ENCODE results near the gene SEC62. TPM values are rescaled to one million over a fixed set of nuclear protein-coding genes. Genes with fewer than 3 reads are reported as not detected.
A peak's percentile ranks its signal among the peaks of the same experiment; 100 is the strongest.

Gene SEC62
- total RNA-seq, 3 donors from 2014 or later, result 55.1 to 101 (median 56.1) TPM

DNA sequence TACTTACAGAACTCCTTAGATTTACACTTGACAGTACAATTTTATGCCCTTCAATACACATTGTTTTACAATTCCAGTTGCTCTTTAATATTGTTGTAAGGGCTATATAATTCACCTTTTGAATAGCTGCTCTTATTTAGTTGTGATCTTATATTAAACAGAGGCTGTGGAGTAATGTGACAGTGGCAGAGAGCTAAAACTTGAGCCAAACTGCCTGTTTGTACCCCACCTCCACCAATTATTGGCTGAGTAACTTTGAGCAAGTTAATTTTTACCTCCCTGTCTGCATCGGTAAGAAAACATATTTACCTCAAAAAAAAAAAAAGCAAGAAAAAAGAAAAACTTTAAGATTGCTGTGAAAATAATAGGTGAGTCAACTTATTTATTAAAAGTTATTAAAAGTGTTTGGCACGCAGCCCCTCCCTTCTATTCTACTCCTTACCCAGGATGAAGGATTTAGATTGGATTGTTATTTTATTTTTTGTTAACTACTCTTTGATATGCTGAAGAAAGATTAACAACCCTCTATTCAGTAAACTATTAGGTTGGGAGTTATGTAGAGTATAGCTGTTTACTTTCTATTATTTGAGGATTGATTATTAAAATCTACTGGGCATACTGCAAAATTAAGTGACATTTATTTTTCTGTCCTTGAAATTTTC lies 1.7 kb downstream of the SEC62 start:
- no peak for DNase-seq (ENCODE audit: low spot score in 2 of 2)
- no peaks in the 10 kb centered on the region for H3K9me3 ChIP-seq
- no peaks in the 10 kb centered on the region for H3K36me3 ChIP-seq
- H3K4me3 ChIP-seq, result peak overlapping the region; percentile 79 to 96 (median 93)
- H3K27ac ChIP-seq, result no peak overlapping the region
- intact Hi-C loops (cut with DNase I; ENCODE audit: low total_unique reads), result no loop called here
- H3K4me1 ChIP-seq, result peaks cover 0 to 5% of the 10 kb centered on the region in 2 donors
- TF ChIP-seq POLR2AphosphoS5 (IDR thresholded peaks at IDR 0.05), result no peak
- TF ChIP-seq POLR2A (IDR thresholded peaks at IDR 0.05), result no peak
- TF ChIP-seq, protein P1, sequence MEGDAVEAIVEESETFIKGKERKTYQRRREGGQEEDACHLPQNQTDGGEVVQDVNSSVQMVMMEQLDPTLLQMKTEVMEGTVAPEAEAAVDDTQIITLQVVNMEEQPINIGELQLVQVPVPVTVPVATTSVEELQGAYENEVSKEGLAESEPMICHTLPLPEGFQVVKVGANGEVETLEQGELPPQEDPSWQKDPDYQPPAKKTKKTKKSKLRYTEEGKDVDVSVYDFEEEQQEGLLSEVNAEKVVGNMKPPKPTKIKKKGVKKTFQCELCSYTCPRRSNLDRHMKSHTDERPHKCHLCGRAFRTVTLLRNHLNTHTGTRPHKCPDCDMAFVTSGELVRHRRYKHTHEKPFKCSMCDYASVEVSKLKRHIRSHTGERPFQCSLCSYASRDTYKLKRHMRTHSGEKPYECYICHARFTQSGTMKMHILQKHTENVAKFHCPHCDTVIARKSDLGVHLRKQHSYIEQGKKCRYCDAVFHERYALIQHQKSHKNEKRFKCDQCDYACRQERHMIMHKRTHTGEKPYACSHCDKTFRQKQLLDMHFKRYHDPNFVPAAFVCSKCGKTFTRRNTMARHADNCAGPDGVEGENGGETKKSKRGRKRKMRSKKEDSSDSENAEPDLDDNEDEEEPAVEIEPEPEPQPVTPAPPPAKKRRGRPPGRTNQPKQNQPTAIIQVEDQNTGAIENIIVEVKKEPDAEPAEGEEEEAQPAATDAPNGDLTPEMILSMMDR (IDR thresholded peaks at IDR 0.05), result no peak
- no peaks in the 10 kb centered on the region for H3K27me3 ChIP-seq

DNA sequence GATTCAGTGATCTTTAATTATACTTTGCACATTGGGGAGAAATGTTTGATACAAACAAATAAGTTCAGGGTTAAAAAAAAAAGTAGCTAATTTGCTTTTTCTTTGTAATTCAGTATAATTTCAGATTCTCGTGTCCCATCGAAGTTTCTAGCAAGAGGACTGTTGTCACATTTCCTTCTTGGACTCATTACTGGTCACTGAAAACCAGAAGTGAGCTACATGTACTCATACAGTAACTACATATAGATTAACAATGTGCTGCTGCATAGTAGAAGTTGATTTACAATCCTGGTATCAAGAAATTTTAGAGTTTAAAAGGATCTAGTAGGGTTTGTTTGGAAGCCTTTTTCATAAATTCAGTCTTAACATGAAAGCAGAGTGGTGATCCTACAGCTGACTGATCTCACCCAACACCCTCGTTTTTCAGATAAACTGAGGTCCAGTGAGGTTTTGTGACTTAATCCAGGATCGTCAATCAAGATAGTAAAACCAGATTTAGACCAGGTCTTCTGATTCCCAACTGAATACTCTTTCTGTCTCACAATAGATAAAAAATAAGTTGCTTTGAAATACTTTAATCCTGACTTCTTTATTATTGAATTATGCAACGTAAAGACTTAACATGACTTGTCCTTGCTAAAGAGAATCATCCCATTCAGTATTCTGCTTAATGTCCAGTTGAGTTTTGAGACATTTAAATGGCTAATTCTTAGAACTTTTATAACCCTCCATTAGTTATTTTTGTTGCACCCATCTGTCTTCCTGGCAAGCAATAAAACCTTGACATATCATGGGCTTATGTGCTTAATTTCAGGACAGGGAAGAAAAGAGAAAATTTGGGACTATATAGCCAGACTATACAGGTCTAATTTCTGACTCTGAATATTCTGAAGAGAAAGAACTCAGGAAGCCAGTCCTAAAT lies 2.8 kb downstream of the SEC62 start:
- no peak for DNase-seq (ENCODE audit: low spot score in 2 of 2)
- Histone ChIP-seq H3K36me3 (no peaks in the 10 kb centered on the region), H3K4me3 (no peak overlapping the region), H3K27ac (no peak overlapping the region), H3K9me3 (no peaks in the 10 kb centered on the region), H3K4me1 (peaks cover 0 to 5% of the 10 kb centered on the region in 2 donors), H3K27me3 (no peaks in the 10 kb centered on the region)
- intact Hi-C loops (cut with DNase I; ENCODE audit: low total_unique reads), result no loop called here
- TF ChIP-seq POLR2A (IDR thresholded peaks at IDR 0.05) (no peak), POLR2AphosphoS5 (IDR thresholded peaks at IDR 0.05) (no peak)
- TF ChIP-seq, protein P1 (IDR thresholded peaks at IDR 0.05), result no peak

DNA sequence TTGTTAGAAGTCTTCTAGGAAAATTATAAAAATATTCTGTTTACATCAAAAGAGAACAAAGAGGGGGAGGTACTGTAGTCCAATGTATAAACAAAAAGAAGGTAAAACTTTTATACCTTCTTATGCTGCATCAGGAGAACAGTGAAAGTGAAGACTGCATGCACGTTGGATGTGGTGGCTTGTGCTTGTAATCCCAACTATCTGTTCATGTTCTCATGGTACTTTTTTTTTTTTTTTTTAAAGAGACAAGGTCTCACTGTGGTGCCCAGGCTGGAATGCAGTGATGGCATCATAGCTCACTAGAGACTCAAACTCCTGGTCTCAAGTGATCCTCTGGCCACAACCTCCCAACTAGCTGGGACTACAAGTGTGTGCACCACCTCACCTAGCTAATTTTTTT lies 4.2 kb downstream of the SEC62 start:
- H3K4me1 ChIP-seq, result peaks cover 0 to 5% of the 10 kb centered on the region in 2 donors
- intact Hi-C loops (cut with DNase I; ENCODE audit: low total_unique reads), result no loop called here

DNA sequence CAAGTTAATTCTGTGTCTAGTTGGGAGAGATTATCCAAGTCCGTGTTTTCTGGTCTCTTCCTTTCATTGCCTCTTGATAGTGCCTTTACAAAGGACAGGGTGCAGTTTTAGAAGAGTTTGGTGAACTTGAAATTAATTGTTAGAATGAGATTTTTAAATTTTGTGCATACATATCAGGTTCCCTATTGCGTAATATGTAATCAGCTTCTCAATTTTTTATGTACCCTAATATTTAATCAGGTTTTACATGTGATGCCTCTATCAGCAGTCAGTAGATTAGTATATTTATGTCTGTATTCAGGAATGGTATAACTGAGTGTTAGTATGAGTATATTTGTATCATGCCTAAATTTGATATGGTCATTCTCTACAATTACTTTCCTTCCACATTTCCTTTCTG lies 4.9 kb downstream of the SEC62 start:
- Histone ChIP-seq H3K4me1 (peaks cover 0 to 5% of the 10 kb centered on the region in 2 donors), H3K27ac (no peak overlapping the region), H3K4me3 (no peak overlapping the region), H3K36me3 (no peaks in the 10 kb centered on the region), H3K27me3 (no peaks in the 10 kb centered on the region), H3K9me3 (no peaks in the 10 kb centered on the region)
- DNase-seq (ENCODE audit: low spot score in 2 of 2), result no peak
- intact Hi-C loops (cut with DNase I; ENCODE audit: low total_unique reads), result no loop called here
- no peak for TF ChIP-seq POLR2AphosphoS5 (IDR thresholded peaks at IDR 0.05)
- no peak for TF ChIP-seq POLR2A (IDR thresholded peaks at IDR 0.05)
- TF ChIP-seq, protein P1 (IDR thresholded peaks at IDR 0.05), result no peak

More for the DNA sequence above, 4.2 kb downstream of the SEC62 start:
- no peaks in the 10 kb centered on the region for H3K27me3 ChIP-seq
- DNase-seq (ENCODE audit: low spot score in 2 of 2), result no peak
- H3K9me3 ChIP-seq, result no peaks in the 10 kb centered on the region
- TF ChIP-seq, protein P1 (IDR thresholded peaks at IDR 0.05), result no peak
- TF ChIP-seq POLR2AphosphoS5 (IDR thresholded peaks at IDR 0.05), result no peak
- no peak for TF ChIP-seq POLR2A (IDR thresholded peaks at IDR 0.05)
- H3K27ac ChIP-seq, result no peak overlapping the region
- no peaks in the 10 kb centered on the region for H3K36me3 ChIP-seq
- no peak overlapping the region for H3K4me3 ChIP-seq

DNA sequence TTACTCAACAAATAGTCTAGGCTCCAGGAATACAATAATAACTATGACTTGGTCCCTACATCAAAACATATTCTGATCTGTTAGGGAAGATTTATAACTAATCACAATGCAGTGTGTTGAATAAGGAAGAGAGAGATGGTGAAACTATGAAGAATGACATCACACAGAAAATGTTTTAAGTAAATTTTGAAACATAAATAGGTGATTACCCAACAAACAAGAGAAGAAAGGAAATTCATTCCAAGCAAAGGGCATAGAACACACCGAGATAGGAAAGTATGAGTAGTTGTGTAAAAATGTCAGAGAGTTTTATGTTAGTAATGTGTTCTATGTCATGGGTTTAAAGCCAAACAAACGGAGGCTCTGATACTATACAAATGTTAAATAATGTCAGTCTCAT lies 13.4 kb downstream of the SEC62 start:
- intact Hi-C loops (cut with DNase I; ENCODE audit: low total_unique reads), result no loop called here
- Histone ChIP-seq H3K4me3 (no peak overlapping the region), H3K27ac (no peak overlapping the region), H3K4me1 (no peaks in the 10 kb centered on the region), H3K27me3 (no peaks in the 10 kb centered on the region), H3K9me3 (no peaks in the 10 kb centered on the region), H3K36me3 (peaks cover 19% of the 10 kb centered on the region)
- TF ChIP-seq POLR2AphosphoS5 (IDR thresholded peaks at IDR 0.05) (no peak), POLR2A (IDR thresholded peaks at IDR 0.05) (no peak)
- TF ChIP-seq, protein P1 (IDR thresholded peaks at IDR 0.05), result no peak
- DNase-seq (ENCODE audit: low spot score in 2 of 2), result no peak

Measured in breast epithelium (tissue), 4 donors.